PC-3 (cell line): Measurements from ENCODE around the gene POLD2. TPM values are rescaled to one million over a fixed set of nuclear protein-coding genes. Genes with fewer than 3 reads are reported as not detected.

Experiments used
- ATAC-seq: fragments of 200-7000 bp; cut with Tn5 transposase; 2 replicates; pipeline ENCODE4 v1.9.1; 2020; ENCODE audit warnings: mild to moderate bottlenecking, moderate library complexity
- BruUV-seq: library from RNA; stranded (reverse); fragments of 400-500 nt; replicated peaks from 2 replicates; lab custom pipeline; 2021; lab: Mats Ljungman, UMichigan
- CTCF ChIA-PET: fragments of 300-600 bp; sonication (Branson Sonifier 250); formaldehyde crosslinking; loops from one replicate; lab custom pipeline; 2022; ENCODE audit warnings: antibody characterized with exemption; lab: Charles Lee
- POLR2A ChIA-PET: fragments of 300-600 bp; sonication (Branson Sonifier 250); formaldehyde crosslinking; loops from one replicate; lab custom pipeline; 2022; ENCODE audit warnings: antibody characterized with exemption; ENCODE audit not compliant: unreplicated experiment; lab: Charles Lee
- DNase-seq: peaks from one replicate; pipeline ENCODE4 v3.0.0-alpha.2; 2015
- H2AFZ ChIP-seq: fragments of 300-600 bp; sonication (generic); 2 replicates; pipeline ENCODE4 v1.6.0; 2016; ENCODE audit warnings: antibody characterized with exemption, low read length
- H3F3A ChIP-seq: fragments of 300-600 bp; sonication (generic); one replicate; pipeline ENCODE4 v1.6.0; 2017; ENCODE audit warnings: antibody characterized with exemption, low read length, control low read depth, mild to moderate bottlenecking; ENCODE audit not compliant: unreplicated experiment
- H3K27ac ChIP-seq: fragments of 300-600 bp; sonication (generic); 2 replicates; pipeline ENCODE4 v1.5.1; 2016; ENCODE audit warnings: mild to moderate bottlenecking, low read length
- H3K27me3 ChIP-seq: fragments of 300-600 bp; sonication (generic); 2 replicates; pipeline ENCODE4 v1.6.1; 2016; ENCODE audit warnings: low read length, mixed read lengths
- H3K36me3 ChIP-seq: fragments of 300-600 bp; sonication (generic); 2 replicates; pipeline ENCODE4 v1.6.1; 2016; ENCODE audit warnings: low read depth, mixed run types, low read length, mixed read lengths
- H3K4me1 ChIP-seq: fragments of 300-600 bp; sonication (generic); 2 replicates; pipeline ENCODE4 v1.5.1; 2016; ENCODE audit warnings: low read length; ENCODE audit not compliant: insufficient read depth
- H3K4me2 ChIP-seq: fragments of 300-600 bp; sonication (generic); 2 replicates; pipeline ENCODE4 v1.6.0; 2016; ENCODE audit warnings: low read length
- H3K4me3 ChIP-seq: fragments of 300-600 bp; sonication (generic); 2 replicates; pipeline ENCODE4 v1.5.1; 2016; ENCODE audit warnings: mild to moderate bottlenecking, low read length, mixed read lengths
- H3K79me2 ChIP-seq: fragments of 300-600 bp; sonication (generic); 2 replicates; pipeline ENCODE4 v1.6.1; 2017; ENCODE audit warnings: low read length, mixed read lengths
- H3K9ac ChIP-seq: fragments of 300-600 bp; sonication (generic); 2 replicates; pipeline ENCODE4 v1.6.0; 2016; ENCODE audit warnings: mild to moderate bottlenecking, low read length
- H3K9me2 ChIP-seq: fragments of 300-600 bp; sonication (generic); replicated peaks from 2 replicates; pipeline ENCODE4 v1.6.1; 2016; ENCODE audit warnings: mixed run types, low read length, mixed read lengths
- H3K9me3 ChIP-seq: fragments of 300-600 bp; sonication (generic); 2 replicates; pipeline ENCODE4 v1.6.1; 2016; ENCODE audit warnings: low read length, mixed read lengths
- H4K20me1 ChIP-seq: fragments of 300-600 bp; sonication (generic); 2 replicates; pipeline ENCODE4 v1.6.1; 2016; ENCODE audit warnings: low read length, mixed read lengths
- CTCF ChIP-seq: fragments of 300-600 bp; sonication (generic); conservative IDR thresholded peaks from 2 replicates; pipeline ENCODE4 v1.5.1; 2017; ENCODE audit warnings: antibody characterized with exemption, low read depth, mild to moderate bottlenecking, low read length
- EZH2 ChIP-seq: fragments of 300-600 bp; sonication (generic); IDR thresholded peaks from one replicate; pipeline ENCODE4 v1.6.1; 2017; ENCODE audit warnings: antibody characterized with exemption, mild to moderate bottlenecking, low read length; ENCODE audit not compliant: unreplicated experiment
- EZH2phosphoT487 ChIP-seq: fragments of 300-600 bp; sonication (generic); IDR thresholded peaks from 2 replicates; pipeline ENCODE4 v1.6.1; 2018; ENCODE audit warnings: mild to moderate bottlenecking, antibody characterized with exemption, low read length, borderline replicate concordance
- intact Hi-C: fragments of 100-400 bp; cut with micrococcal nuclease; formaldehyde crosslinking; loops from 2 replicates; pipeline ENCODE4 v1.9.0; 2023
- total RNA-seq: library from RNA; depleted of rRNA; stranded (reverse); fragments of >200 nt; gene quantifications from 2 replicates; pipeline ENCODE4 v1.2.3, GENCODE V29; 2014

The POLD2 gene
- total RNA-seq, 1 experiment from 2014 or later = 224 TPM

GRCh38 chr7:44068054-44068453 is 55.3 kb downstream of the POLD2 start:
- Histone ChIP-seq H3K4me1 (peaks cover 24% of the 10 kb centered on the region), H3K4me2 (no peak overlapping the region), H2AFZ (no peak overlapping the region), H3K9me2 (no peaks in the 10 kb centered on the region), H3K9ac (no peak overlapping the region), H3K4me3 (no peak overlapping the region), H3K27ac (no peak overlapping the region), H3K36me3 (0 out of 2 replicates have a peak, but pooled peaks cover 2% of the 10 kb centered on the region), H4K20me1 (no peaks in the 10 kb centered on the region), H3F3A (peaks cover 7% of the 10 kb centered on the region), H3K27me3 (no peaks in the 10 kb centered on the region), H3K79me2 (peaks cover 2% of the 10 kb centered on the region; the same call in 1 of the 2 replicates), H3K9me3 (no peaks in the 10 kb centered on the region)
- no TSS peak for BruUV-seq
- ChIA-PET POLR2A (no interaction called here), CTCF (no interaction called here)
- intact Hi-C loops = no loop called here
- ATAC-seq (no peak), DNase-seq (peak; percentile 40)
- TF ChIP-seq CTCF (no peak), EZH2 (no peak), EZH2phosphoT487 (no peak)

GRCh38 chr7:44067064-44067951 is 56.0 kb downstream of the POLD2 start:
- no peak overlapping the region for H3K4me2 ChIP-seq
- no peaks in the 10 kb centered on the region for H3K79me2 ChIP-seq
- DNase-seq (no peak), ATAC-seq (no peak)
- intact Hi-C loops = no loop called here
- H3K36me3 ChIP-seq = no peaks in the 10 kb centered on the region
- no peak overlapping the region for H3K9ac ChIP-seq
- no peak overlapping the region for H3K4me3 ChIP-seq
- H3K9me3 ChIP-seq = no peaks in the 10 kb centered on the region
- H3K27ac ChIP-seq = no peak overlapping the region
- H3F3A ChIP-seq = peaks cover 7% of the 10 kb centered on the region
- TF ChIP-seq EZH2 = no peak
- no peak for TF ChIP-seq CTCF
- no peak for TF ChIP-seq EZH2phosphoT487
- no TSS peak for BruUV-seq
- no peaks in the 10 kb centered on the region for H4K20me1 ChIP-seq
- ChIA-PET CTCF (no interaction called here), POLR2A (no interaction called here)
- peaks cover 17% of the 10 kb centered on the region for H3K4me1 ChIP-seq
- H3K27me3 ChIP-seq = no peaks in the 10 kb centered on the region
- no peak overlapping the region for H2AFZ ChIP-seq
- H3K9me2 ChIP-seq = no peaks in the 10 kb centered on the region

- Histone ChIP-seq H3K36me3 (peaks cover 1% of the 10 kb centered on the region; the same call in 1 of the 2 replicates), H3K9ac (no peak overlapping the region), H3K4me1 (peaks cover 10% of the 10 kb centered on the region), H3K4me3 (no peak overlapping the region), H4K20me1 (no peaks in the 10 kb centered on the region), H3K9me2 (no peaks in the 10 kb centered on the region), H3K79me2 (no peaks in the 10 kb centered on the region), H2AFZ (no peak overlapping the region), H3F3A (peaks cover 7% of the 10 kb centered on the region), H3K4me2 (no peak overlapping the region), H3K27me3 (no peaks in the 10 kb centered on the region), H3K9me3 (no peaks in the 10 kb centered on the region), H3K27ac (no peak overlapping the region)
- CTCF ChIA-PET = no interaction called here
- POLR2A ChIA-PET = interaction anchor here (0.6 kb wide), 2 partner anchors 543 to 1059 kb away, joined by 3 to 13 read pairs; no protein-coding TSS in a partner anchor
- TF ChIP-seq CTCF = no peak
- no peak for TF ChIP-seq EZH2phosphoT487
- no peak for TF ChIP-seq EZH2
- BruUV-seq = no TSS peak
- intact Hi-C loops = no loop called here
- no peak for DNase-seq
- ATAC-seq = no peak
These were observed 56.8 kb downstream of the POLD2 start for GRCh38 chr7:44066494-44067063.
